B cell (primary cell): Measurements from ENCODE around the gene PCNX3. TPM values are rescaled to one million over a fixed set of nuclear protein-coding genes. Genes with fewer than 3 reads are reported as not detected.

Experiments
- ATAC-seq: fragments of 200-7000 bp; cut with Tn5 transposase; one replicate; pipeline ENCODE4 v1.10.0; 2021; ENCODE audit warnings: low read depth, mild to moderate bottlenecking, moderate number of reproducible peaks, moderate library complexity
- CTCF ChIA-PET: fragments of 350-600 bp; sonication (Branson Sonifier 250); formaldehyde crosslinking; loops from one replicate; lab custom pipeline; 2021; ENCODE audit warnings: antibody characterized with exemption, inconsistent platforms; lab: Charles Lee
- POLR2A ChIA-PET: fragments of 350-600 bp; sonication (Branson Sonifier 250); formaldehyde crosslinking; loops from one replicate; lab custom pipeline; 2021; ENCODE audit warnings: antibody characterized with exemption; lab: Charles Lee
- DNase-seq: peaks from one replicate; pipeline ENCODE4 v3.0.0; 2013
- H2AFZ ChIP-seq: 2 replicates; pipeline ENCODE4 v1.6.1; 2012; ENCODE audit warnings: mild to moderate bottlenecking, low read depth, low read length; ENCODE audit not compliant: insufficient read depth, poor library complexity, severe bottlenecking
- H3K27ac ChIP-seq, 2 donors: 1 replicate in 1 of 2; 2 replicates in 1 of 2; pipeline ENCODE4 v1.5.1; 2012 to 2013; ENCODE audit warnings: low read length in 2 of 2, mild to moderate bottlenecking in 2 of 2, moderate library complexity in 1 of 2
- H3K27me3 ChIP-seq, 4 experiments: fragments of 200-600 bp in 1 of 4; sonication (generic) in 1 of 4; replicated peaks in 1 of 4; 1 replicate in 2 of 4; 2 replicates in 2 of 4; pipeline versions ENCODE4 v1.6.1 to v1.7.0; 2013 to 2016; ENCODE audit warnings: low read length in 3 of 4, mild to moderate bottlenecking in 2 of 4, mixed read lengths in 1 of 4, moderate library complexity in 1 of 4; ENCODE audit not compliant: insufficient read depth in 4 of 4, control insufficient read depth in 3 of 4; ENCODE audit errors: control extremely low read depth in 1 of 4
- H3K36me3 ChIP-seq, 2 experiments: replicated peaks in 1 of 2; 1 replicate in 1 of 2; 2 replicates in 1 of 2; pipeline versions ENCODE4 v1.6.1 to v1.7.1; 2013; ENCODE audit warnings: low read length in 1 of 2; ENCODE audit not compliant: insufficient read depth in 2 of 2, control insufficient read depth in 1 of 2; ENCODE audit errors: control extremely low read depth in 1 of 2, extremely low read depth in 1 of 2
- H3K4me1 ChIP-seq, 2 donors: fragments of 200-600 bp in 1 of 2; sonication (generic) in 1 of 2; 1 replicate in 1 of 2; 2 replicates in 1 of 2; pipeline versions ENCODE4 v1.5.1 to v1.6.1; 2013 to 2017; ENCODE audit warnings: low read length in 2 of 2; ENCODE audit not compliant: control insufficient read depth in 2 of 2, insufficient read depth in 2 of 2
- H3K4me2 ChIP-seq: replicated peaks from 2 replicates; pipeline ENCODE3; 2012; ENCODE audit warnings: mild to moderate bottlenecking, low read depth, low read length; ENCODE audit not compliant: poor library complexity, severe bottlenecking
- H3K4me3 ChIP-seq, 5 experiments: fragments of 200-600 bp in 1 of 5; sonication (generic) in 1 of 5; 1 replicate in 3 of 5; 2 replicates in 2 of 5; pipeline versions ENCODE4 v1.5.1 to v1.7.0; 2011 to 2016; ENCODE audit warnings: low read length in 4 of 5, mild to moderate bottlenecking in 4 of 5, low read depth in 2 of 5, control low read depth in 1 of 5, moderate library complexity in 1 of 5; ENCODE audit not compliant: insufficient read depth in 1 of 5; ENCODE audit errors: control extremely low read depth in 1 of 5, extremely low read depth in 1 of 5
- H3K79me2 ChIP-seq: fragments of 200-600 bp; sonication (generic); one replicate; pipeline ENCODE4 v1.6.0; 2016; ENCODE audit warnings: low read length; ENCODE audit not compliant: control insufficient read depth, insufficient read depth
- H3K9ac ChIP-seq: fragments of 200-600 bp; sonication (generic); 2 replicates; pipeline ENCODE4 v1.6.1; 2017; ENCODE audit warnings: mild to moderate bottlenecking, low read length, moderate library complexity
- H3K9me3 ChIP-seq, 3 donors: one replicate each; pipeline versions ENCODE4 v1.6.1 to v1.7.1; 2013; ENCODE audit warnings: low read length in 2 of 3; ENCODE audit not compliant: control insufficient read depth in 2 of 3, insufficient read depth in 1 of 3; ENCODE audit errors: control extremely low read depth in 1 of 3
- H4K20me1 ChIP-seq: 2 replicates; pipeline ENCODE4 v1.6.0; 2012; ENCODE audit warnings: mild to moderate bottlenecking, low read length; ENCODE audit not compliant: insufficient read depth, control insufficient read depth, poor library complexity, severe bottlenecking
- H3K27ac Mint-ChIP-seq: one replicate; pipeline ENCODE4 v1.8.0; 2021; ENCODE audit warnings: mixed read lengths
- H3K27me3 Mint-ChIP-seq: one replicate; pipeline ENCODE4 v1.8.0; 2021; ENCODE audit warnings: mixed read lengths
- H3K4me1 Mint-ChIP-seq: one replicate; pipeline ENCODE4 v1.8.0; 2021; ENCODE audit warnings: mixed read lengths
- H3K4me3 Mint-ChIP-seq: one replicate; pipeline ENCODE4 v1.8.0; 2021; ENCODE audit warnings: mixed read lengths
- H3K9me3 Mint-ChIP-seq: one replicate; pipeline ENCODE4 v1.8.0; 2022; ENCODE audit warnings: mixed read lengths; ENCODE audit not compliant: insufficient read depth
- EZH2 ChIP-seq: IDR thresholded peaks from 2 replicates; pipeline ENCODE4 v1.6.1; 2012; ENCODE audit warnings: borderline replicate concordance, low read depth, mild to moderate bottlenecking, moderate library complexity, low read length; ENCODE audit not compliant: insufficient read depth, poor library complexity, severe bottlenecking
- WGBS: methylation state at CpG from one replicate; pipeline ENCODE4 v1.1.5; 2013; ENCODE audit warnings: missing lambda C conversion rate; ENCODE audit not compliant: insufficient coverage; 5-methylcytosine and 5-hydroxymethylcytosine counted together
- intact Hi-C: fragments of 100-400 bp; cut with micrococcal nuclease; formaldehyde crosslinking; loops from one replicate; pipeline ENCODE4 v1.10.0; 2022
- polyA plus RNA-seq: library from polyadenylated mRNA; depleted of rRNA; stranded (reverse); fragments of >200 nt; gene quantifications from 2 replicates; pipeline ENCODE4 v1.2.3, GENCODE V29; 2012
- total RNA-seq, 2 donors: library from RNA; stranded (reverse); fragments of 120-200 nt in 1 of 2; gene quantifications; 1 replicate in 1 of 2; 2 replicates in 1 of 2; pipeline versions ENCODE4 v1.2.3 to v1.2.4, GENCODE V29; 2013 to 2022
- TF ChIP-seq, protein P1 (sequence below): fragments of 200-600 bp; IDR thresholded peaks from one replicate; pipeline ENCODE4 v1.8.0; 2022; ENCODE audit warnings: antibody characterized with exemption, mild to moderate bottlenecking

PCNX3 gene
- total and polyA plus RNA-seq, 2 donors (not counting 1 experiment from before 2014, with no cell fraction given), result 61.5 to 62.8 TPM

DNA sequence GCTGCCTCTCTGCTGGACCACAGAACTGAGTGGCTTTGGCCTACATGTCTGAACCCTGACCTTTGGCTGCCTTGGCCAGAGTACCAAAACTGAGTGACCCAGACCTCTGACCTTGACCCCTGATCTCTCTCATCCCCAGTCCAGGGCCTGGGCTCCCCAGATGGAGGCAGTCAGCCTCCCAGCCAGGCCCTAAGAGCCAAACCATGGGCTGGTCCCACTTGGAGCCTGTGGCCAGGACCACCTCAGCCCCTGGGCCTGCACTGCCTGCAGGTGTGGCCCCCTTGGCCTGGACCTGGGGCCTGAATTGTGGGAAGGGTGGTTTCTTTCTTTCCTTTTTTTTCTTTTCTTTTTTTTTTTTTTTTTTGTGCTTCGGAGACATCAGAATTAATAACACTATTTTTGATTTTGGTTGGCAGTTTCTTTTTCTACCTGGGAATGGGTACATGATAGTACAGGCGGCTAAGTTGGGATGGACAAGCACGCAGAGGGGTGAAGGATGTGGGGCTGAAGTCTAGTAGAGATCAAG is 21.5 kb downstream of the PCNX3 start:
- Histone ChIP-seq H3K36me3 (peaks cover 0 to 43% of the 10 kb centered on the region in 2 experiments), H3K4me3 (no peak overlapping the region), H3K27me3 (no peaks in the 10 kb centered on the region), H3K4me2 (peak overlapping the region; percentile 96), H2AFZ (no peak overlapping the region), H3K9ac (no peak overlapping the region), H3K9me3 (no peaks in the 10 kb centered on the region), H3K79me2 (peaks cover 90% of the 10 kb centered on the region), H3K27ac (peak overlapping the region; percentile 100), H4K20me1 (peaks cover 60% of the 10 kb centered on the region), H3K4me1 (peaks cover 31 to 59% of the 10 kb centered on the region in 2 donors)
- Mint-ChIP-seq H3K9me3 (no peaks in the 10 kb centered on the region), H3K4me3 (peak overlapping the region; percentile 99), H3K4me1 (peaks cover 41% of the 10 kb centered on the region), H3K27ac (peak overlapping the region; percentile 98), H3K27me3 (no peaks in the 10 kb centered on the region)
- POLR2A ChIA-PET, result interaction anchor here (0.7 to 5.0 kb wide), 7 partner anchors 9 to 838 kb away, joined by 3 to 116 read pairs (median 7); partner anchors contain the start of gene RELA
- ATAC-seq (no peak), DNase-seq (no peak)
- TF ChIP-seq, protein P1, sequence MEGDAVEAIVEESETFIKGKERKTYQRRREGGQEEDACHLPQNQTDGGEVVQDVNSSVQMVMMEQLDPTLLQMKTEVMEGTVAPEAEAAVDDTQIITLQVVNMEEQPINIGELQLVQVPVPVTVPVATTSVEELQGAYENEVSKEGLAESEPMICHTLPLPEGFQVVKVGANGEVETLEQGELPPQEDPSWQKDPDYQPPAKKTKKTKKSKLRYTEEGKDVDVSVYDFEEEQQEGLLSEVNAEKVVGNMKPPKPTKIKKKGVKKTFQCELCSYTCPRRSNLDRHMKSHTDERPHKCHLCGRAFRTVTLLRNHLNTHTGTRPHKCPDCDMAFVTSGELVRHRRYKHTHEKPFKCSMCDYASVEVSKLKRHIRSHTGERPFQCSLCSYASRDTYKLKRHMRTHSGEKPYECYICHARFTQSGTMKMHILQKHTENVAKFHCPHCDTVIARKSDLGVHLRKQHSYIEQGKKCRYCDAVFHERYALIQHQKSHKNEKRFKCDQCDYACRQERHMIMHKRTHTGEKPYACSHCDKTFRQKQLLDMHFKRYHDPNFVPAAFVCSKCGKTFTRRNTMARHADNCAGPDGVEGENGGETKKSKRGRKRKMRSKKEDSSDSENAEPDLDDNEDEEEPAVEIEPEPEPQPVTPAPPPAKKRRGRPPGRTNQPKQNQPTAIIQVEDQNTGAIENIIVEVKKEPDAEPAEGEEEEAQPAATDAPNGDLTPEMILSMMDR, result no peak
- no peak for TF ChIP-seq EZH2
- CTCF ChIA-PET, result interaction anchor here (0.9 to 7.4 kb wide), 6 partner anchors 10 to 307 kb away, joined by 3 to 86 read pairs (median 6); partner anchors contain the start of gene KAT5
- intact Hi-C loops, result no loop called here
- WGBS, result 100% methylated on average over 1 of the region's 3 CpGs
